OCI-LY7 (cell line): Measurements from ENCODE around the gene IL4I1. TPM values are rescaled to one million over a fixed set of nuclear protein-coding genes. Genes with fewer than 3 reads are reported as not detected.
A peak's percentile ranks its signal among the peaks of the same experiment; 100 is the strongest.

Source experiments
- BruUV-seq: library from RNA; stranded (reverse); fragments of 400-500 nt; replicated peaks from 2 replicates; lab custom pipeline; 2021; lab: Mats Ljungman, UMichigan
- CTCF ChIA-PET: fragments of 300-600 bp; sonication (Branson Sonifier 250); formaldehyde crosslinking; loops from one replicate; lab custom pipeline; 2022; ENCODE audit warnings: antibody characterized with exemption; ENCODE audit not compliant: unreplicated experiment; lab: Charles Lee
- POLR2A ChIA-PET: fragments of 300-600 bp; sonication (Branson Sonifier 250); formaldehyde crosslinking; loops from one replicate; lab custom pipeline; 2022; ENCODE audit warnings: antibody characterized with exemption; lab: Charles Lee
- DNase-seq: peaks from one replicate; pipeline ENCODE4 v3.0.0-alpha.2; 2015; ENCODE audit warnings: low spot score
- H2AFZ ChIP-seq: fragments of 200-600 bp; sonication (generic), shearing (Covaris generic); 2 replicates; pipeline ENCODE4 v1.6.1; 2014; ENCODE audit warnings: mild to moderate bottlenecking, antibody characterized with exemption, low read length, moderate library complexity
- H3K27ac ChIP-seq: fragments of 200-600 bp; sonication (generic); 2 replicates; pipeline ENCODE4 v1.5.1; 2014; ENCODE audit warnings: mixed run types, low read depth, mild to moderate bottlenecking, moderate library complexity, low read length, inconsistent platforms; ENCODE audit not compliant: poor library complexity, severe bottlenecking
- H3K36me3 ChIP-seq: fragments of 200-600 bp; sonication (generic); 2 replicates; pipeline ENCODE4 v1.6.1; 2014; ENCODE audit warnings: mild to moderate bottlenecking, antibody characterized with exemption, low read length, moderate library complexity, mixed read lengths; ENCODE audit not compliant: insufficient read depth
- H3K4me1 ChIP-seq: fragments of 200-600 bp; sonication (generic); 2 replicates; pipeline ENCODE4 v1.5.1; 2014; ENCODE audit warnings: mild to moderate bottlenecking, low read length; ENCODE audit not compliant: insufficient read depth, poor library complexity, severe bottlenecking
- H3K4me2 ChIP-seq: fragments of 200-600 bp; sonication (generic); 2 replicates; pipeline ENCODE4 v1.6.1; 2014; ENCODE audit warnings: mild to moderate bottlenecking, low read length
- H3K4me3 ChIP-seq: fragments of 200-600 bp; sonication (generic); 2 replicates; pipeline ENCODE4 v1.5.1; 2014; ENCODE audit warnings: mild to moderate bottlenecking, low read depth, low read length; ENCODE audit not compliant: poor library complexity, severe bottlenecking
- H3K79me2 ChIP-seq: fragments of 200-600 bp; sonication (generic); 2 replicates; pipeline ENCODE4 v1.6.1; 2016; ENCODE audit warnings: low read depth, mild to moderate bottlenecking, low read length, moderate library complexity, mixed read lengths; ENCODE audit not compliant: insufficient read depth
- H3K9me2 ChIP-seq: fragments of 200-600 bp; sonication (generic); 2 replicates; pipeline ENCODE4 v1.6.1; 2016; ENCODE audit warnings: mild to moderate bottlenecking, low read length, mixed read lengths; ENCODE audit not compliant: insufficient read depth
- H3K9me3 ChIP-seq: fragments of 200-600 bp; sonication (generic); 2 replicates; pipeline ENCODE4 v1.6.1; 2014; ENCODE audit warnings: mild to moderate bottlenecking, mixed run types, low read length, mixed read lengths
- H4K20me1 ChIP-seq: fragments of 200-600 bp; sonication (generic); 2 replicates; pipeline ENCODE4 v1.6.1; 2014; ENCODE audit warnings: mild to moderate bottlenecking, antibody characterized with exemption, low read length, moderate library complexity, mixed read lengths; ENCODE audit not compliant: insufficient read depth
- EZH2phosphoT487 ChIP-seq: fragments of 200-600 bp; sonication (generic); IDR thresholded peaks from 2 replicates; pipeline ENCODE4 v1.6.1; 2018; ENCODE audit warnings: low read depth, borderline replicate concordance, mild to moderate bottlenecking, mixed run types, antibody characterized with exemption, low read length, moderate library complexity, mixed read lengths
- intact Hi-C: fragments of 100-400 bp; cut with micrococcal nuclease; formaldehyde crosslinking; loops from one replicate; pipeline ENCODE4 v1.10.0; 2022; ENCODE audit not compliant: unreplicated experiment
- total RNA-seq, 2 experiments: library from RNA; depleted of rRNA in 1 of 2; stranded (reverse); fragments of >200 nt in 1 of 2; shearing (Covaris generic) in 1 of 2; gene quantifications; 2 replicates each; pipeline ENCODE4 v1.2.3, GENCODE V29; 2014 to 2022
- TF ChIP-seq, protein P1 (sequence below): fragments of 200-600 bp; sonication (generic); conservative IDR thresholded peaks from 2 replicates; pipeline ENCODE4 v1.5.1; 2014; ENCODE audit warnings: mild to moderate bottlenecking, antibody characterized with exemption, low read length, moderate library complexity, mixed read lengths

Gene IL4I1
- total RNA-seq, 2 experiments from 2014 or later: 0.25 to 1.7 TPM

DNA sequence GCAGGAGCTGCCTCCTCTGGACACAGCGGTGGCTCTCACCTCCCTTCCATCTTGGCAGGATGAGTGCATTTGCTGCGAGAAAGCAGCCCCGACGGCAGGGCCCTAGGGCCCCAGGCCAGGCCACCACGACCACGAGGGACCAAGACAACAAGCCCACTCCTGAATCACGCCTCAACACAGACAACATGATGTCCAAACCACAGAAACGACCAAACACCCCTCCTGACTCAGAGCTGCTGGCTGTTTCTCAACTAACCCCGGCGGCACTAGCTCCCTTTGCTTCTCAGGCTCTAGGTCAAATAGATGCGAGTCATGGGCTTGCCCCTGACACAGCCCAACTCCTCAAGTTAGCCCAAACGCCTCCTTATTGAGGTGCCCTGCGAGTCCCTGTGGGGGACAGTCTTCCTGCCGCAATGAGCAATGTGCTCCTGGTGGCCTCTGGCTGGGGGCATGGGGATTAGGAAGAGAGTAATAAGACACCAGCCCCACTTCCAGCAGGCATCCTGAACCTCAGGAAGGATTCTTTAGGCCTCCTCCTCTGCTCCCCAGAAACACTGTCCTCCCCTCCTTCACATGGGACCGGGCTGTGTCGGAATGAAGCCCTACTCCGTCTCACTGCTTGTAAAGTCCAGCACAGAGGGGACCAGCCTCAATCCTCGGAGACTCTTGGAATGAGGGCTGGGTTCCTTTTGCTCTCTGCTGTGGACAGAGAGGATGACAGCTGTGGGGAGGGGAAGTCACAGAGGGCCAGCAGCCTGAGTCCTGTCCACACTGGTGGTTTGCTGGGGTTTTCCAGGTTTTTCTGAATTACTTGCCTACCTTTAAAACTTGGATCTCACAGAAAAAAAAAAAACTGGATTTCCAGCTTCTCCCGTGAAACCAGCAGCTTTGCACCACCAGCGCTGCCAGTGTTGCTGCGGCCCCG lies 25.4 kb upstream of the IL4I1 start:
- Histone ChIP-seq H3K4me3 (no peak overlapping the region), H2AFZ (no peak overlapping the region), H3K36me3 (peaks cover 96% of the 10 kb centered on the region), H3K4me2 (peak overlapping the region; percentile 82; the same call in 1 of the 2 replicates), H3K9me2 (no peaks in the 10 kb centered on the region), H4K20me1 (no peaks in the 10 kb centered on the region), H3K9me3 (no peaks in the 10 kb centered on the region), H3K27ac (peak overlapping the region; percentile 85), H3K79me2 (peaks cover 97% of the 10 kb centered on the region), H3K4me1 (peaks cover 49% of the 10 kb centered on the region)
- TF ChIP-seq, protein P1, sequence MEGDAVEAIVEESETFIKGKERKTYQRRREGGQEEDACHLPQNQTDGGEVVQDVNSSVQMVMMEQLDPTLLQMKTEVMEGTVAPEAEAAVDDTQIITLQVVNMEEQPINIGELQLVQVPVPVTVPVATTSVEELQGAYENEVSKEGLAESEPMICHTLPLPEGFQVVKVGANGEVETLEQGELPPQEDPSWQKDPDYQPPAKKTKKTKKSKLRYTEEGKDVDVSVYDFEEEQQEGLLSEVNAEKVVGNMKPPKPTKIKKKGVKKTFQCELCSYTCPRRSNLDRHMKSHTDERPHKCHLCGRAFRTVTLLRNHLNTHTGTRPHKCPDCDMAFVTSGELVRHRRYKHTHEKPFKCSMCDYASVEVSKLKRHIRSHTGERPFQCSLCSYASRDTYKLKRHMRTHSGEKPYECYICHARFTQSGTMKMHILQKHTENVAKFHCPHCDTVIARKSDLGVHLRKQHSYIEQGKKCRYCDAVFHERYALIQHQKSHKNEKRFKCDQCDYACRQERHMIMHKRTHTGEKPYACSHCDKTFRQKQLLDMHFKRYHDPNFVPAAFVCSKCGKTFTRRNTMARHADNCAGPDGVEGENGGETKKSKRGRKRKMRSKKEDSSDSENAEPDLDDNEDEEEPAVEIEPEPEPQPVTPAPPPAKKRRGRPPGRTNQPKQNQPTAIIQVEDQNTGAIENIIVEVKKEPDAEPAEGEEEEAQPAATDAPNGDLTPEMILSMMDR: no peak
- TF ChIP-seq EZH2phosphoT487: no peak
- intact Hi-C loops: no loop called here
- DNase-seq: no peak
- POLR2A ChIA-PET: no interaction called here
- CTCF ChIA-PET: no interaction called here
- no TSS peak for BruUV-seq

DNA sequence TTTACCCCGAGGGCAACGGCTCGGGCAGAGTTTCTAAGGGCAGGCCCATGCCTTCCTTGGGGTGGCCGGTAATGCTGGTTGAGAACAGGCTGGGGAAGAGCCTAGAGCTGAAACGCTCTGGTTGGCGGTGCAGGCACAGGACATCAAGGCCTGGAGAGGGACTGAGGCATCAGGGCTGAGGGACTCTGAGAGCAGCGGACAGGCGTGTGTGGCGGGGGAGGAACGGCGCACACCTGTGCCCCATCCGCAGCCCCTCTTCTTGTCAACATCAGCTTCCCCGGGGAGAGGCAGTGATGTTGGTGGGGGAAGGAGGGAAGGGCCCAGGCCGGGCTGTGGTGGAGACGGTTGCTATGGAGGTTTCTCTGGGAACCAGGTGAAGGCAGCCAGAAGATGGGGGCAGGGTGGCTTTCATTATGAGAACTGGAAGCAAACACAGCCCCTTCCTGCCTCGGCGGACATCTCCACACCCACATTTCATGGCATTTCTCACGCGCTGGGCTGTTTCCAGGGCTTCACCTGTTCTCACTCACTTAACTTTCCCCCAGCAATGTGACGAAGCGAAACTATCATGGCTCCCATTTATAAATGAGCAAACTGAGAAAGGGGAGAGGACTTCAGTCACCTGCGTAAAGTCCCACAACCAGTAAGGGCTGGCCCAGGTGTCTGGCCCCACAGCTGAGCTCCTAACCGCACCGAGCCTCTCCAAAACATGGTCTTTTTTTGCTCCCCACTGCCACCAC lies 24.1 kb upstream of the IL4I1 start:
- peaks cover 95% of the 10 kb centered on the region for H3K36me3 ChIP-seq
- H3K4me2 ChIP-seq: no peak overlapping the region
- H3K9me2 ChIP-seq: no peaks in the 10 kb centered on the region
- no peaks in the 10 kb centered on the region for H3K9me3 ChIP-seq
- CTCF ChIA-PET: no interaction called here
- intact Hi-C loops: no loop called here
- peaks cover 36% of the 10 kb centered on the region for H3K4me1 ChIP-seq
- DNase-seq: no peak
- TF ChIP-seq EZH2phosphoT487: no peak
- TF ChIP-seq, protein P1: no peak
- POLR2A ChIA-PET: interaction anchor here (0.6 kb wide), 1 partner anchor 17 kb away, joined by 5 read pairs; no protein-coding TSS in a partner anchor
- no peak overlapping the region for H3K4me3 ChIP-seq
- no peak overlapping the region for H2AFZ ChIP-seq
- BruUV-seq: no TSS peak
- peaks cover 92% of the 10 kb centered on the region for H3K79me2 ChIP-seq
- H3K27ac ChIP-seq: no peak overlapping the region
- H4K20me1 ChIP-seq: no peaks in the 10 kb centered on the region
